GM10266 (cell line): ENCODE measurements around the gene CADM2.

Source experiments
- DNase-seq: peaks from one replicate; pipeline ENCODE4 v3.0.0; 2012; ENCODE audit errors: extremely low spot score
- TF ChIP-seq, protein P1 (sequence below): IDR thresholded peaks from 2 replicates; pipeline ENCODE4 v1.5.1; 2012; ENCODE audit warnings: mild to moderate bottlenecking, low read depth; ENCODE audit not compliant: control insufficient read depth, insufficient read depth; ENCODE audit errors: missing control alignments

The CADM2 gene

GRCh38 chr3:85554153-85554552 lies 595.4 kb downstream of the CADM2 start:
- TF ChIP-seq, protein P1, sequence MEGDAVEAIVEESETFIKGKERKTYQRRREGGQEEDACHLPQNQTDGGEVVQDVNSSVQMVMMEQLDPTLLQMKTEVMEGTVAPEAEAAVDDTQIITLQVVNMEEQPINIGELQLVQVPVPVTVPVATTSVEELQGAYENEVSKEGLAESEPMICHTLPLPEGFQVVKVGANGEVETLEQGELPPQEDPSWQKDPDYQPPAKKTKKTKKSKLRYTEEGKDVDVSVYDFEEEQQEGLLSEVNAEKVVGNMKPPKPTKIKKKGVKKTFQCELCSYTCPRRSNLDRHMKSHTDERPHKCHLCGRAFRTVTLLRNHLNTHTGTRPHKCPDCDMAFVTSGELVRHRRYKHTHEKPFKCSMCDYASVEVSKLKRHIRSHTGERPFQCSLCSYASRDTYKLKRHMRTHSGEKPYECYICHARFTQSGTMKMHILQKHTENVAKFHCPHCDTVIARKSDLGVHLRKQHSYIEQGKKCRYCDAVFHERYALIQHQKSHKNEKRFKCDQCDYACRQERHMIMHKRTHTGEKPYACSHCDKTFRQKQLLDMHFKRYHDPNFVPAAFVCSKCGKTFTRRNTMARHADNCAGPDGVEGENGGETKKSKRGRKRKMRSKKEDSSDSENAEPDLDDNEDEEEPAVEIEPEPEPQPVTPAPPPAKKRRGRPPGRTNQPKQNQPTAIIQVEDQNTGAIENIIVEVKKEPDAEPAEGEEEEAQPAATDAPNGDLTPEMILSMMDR: no peak
- DNase-seq: no peak

GRCh38 chr3:85560088-85560785 lies 601.4 kb downstream of the CADM2 start:
- TF ChIP-seq, protein P1: no peak
- no peak for DNase-seq

DNA sequence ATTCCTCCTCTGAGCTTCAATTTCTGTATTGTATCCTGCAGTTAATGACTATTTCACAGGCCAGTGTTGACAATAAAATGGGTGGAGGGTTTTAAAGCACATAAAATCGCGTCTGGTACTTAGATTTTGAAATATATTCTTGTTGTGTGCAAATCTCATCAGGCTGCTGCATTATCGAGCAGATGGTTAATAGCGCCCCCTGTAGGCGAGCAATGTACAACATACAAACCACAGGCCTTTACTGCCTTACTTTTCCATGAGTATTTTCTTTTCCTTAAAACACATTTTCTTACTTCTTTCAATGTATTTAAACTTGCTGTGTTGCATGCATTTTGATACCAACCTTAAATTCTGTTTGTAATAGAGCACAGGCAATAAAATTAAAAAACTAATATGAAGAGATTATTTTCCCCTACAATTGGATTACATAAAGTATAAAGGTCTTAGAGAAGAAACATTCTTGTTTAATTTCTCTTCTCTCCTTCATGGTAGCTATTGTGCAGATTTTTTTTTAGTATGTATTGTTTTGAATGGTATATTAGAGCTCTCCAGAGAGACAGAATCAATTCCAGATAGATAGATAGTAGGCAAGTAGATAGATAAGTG lies 608.4 kb downstream of the CADM2 start:
- TF ChIP-seq, protein P1: peak; percentile 76
- DNase-seq: peak; percentile 18

GRCh38 chr3:85570819-85571218 lies 612.0 kb downstream of the CADM2 start:
- TF ChIP-seq, protein P1: no peak
- DNase-seq: no peak

DNA sequence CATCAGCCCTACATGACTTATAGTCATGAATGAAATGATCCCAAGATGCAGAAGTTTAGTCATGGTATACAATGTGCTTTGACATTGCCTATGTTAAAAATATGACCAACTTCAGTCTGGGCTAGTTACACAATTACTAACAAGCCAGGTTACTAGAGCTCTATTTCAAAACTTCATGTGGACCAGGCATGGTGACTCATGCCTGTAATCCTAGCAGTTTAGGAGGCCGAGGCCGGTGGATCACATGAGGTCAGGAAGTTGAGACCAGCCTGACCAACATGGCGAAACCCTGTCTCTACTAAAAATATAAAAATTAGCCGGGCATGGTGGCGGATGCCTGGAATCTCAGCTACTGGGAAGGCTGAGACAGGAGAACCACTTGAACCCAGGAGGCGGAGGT lies 613.0 kb downstream of the CADM2 start:
- DNase-seq: no peak
- TF ChIP-seq, protein P1: no peak

DNA sequence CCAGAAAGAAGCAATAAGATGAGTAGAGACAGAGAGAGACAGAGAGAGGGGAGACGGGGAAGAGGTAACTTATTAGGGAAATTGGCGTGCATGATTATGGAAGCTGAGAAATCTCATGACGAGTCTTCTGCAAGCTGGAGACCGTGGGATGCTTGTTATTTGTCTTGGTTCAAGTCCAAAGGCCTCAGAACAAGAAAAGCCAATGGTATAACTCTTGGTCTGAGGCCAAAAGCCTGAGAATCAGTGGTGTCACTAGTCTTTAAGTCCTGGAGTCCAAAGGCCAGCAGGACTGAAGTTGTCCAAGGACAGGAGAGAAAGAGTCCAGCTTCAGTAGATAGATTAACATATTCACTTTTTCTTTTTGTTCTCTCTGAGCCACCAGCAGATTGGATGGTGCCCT lies 613.6 kb downstream of the CADM2 start:
- no peak for DNase-seq
- TF ChIP-seq, protein P1: no peak

DNA sequence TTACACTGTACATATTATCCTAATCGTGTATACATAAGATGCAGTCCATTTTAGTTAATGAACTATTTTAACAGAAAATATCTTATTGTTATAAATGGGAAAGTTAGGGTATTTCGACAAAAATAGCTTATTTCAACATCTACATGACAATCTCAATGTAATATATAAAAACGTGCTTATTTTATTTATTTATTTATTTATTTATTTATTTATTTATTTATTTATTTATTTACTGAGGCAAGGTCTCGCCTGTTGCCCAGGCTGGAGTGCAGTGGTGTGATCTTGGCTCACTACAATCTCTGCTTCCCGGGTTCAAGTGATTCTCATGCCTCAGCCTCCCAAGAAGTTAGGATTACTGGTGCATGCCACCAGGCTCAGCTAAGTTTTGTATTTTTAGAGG lies 614.2 kb downstream of the CADM2 start:
- DNase-seq: no peak
- TF ChIP-seq, protein P1: no peak
